AG04450 (cell line): ENCODE results near the gene SLC3A2. TPM values are rescaled to one million over a fixed set of nuclear protein-coding genes. Genes with fewer than 3 reads are reported as not detected.

Source experiments
- CTCF ChIA-PET: fragments of 300-600, 350-600 bp; formaldehyde crosslinking; extraction: SDS; loops from one replicate; lab custom pipeline; 2022; ENCODE audit warnings: antibody characterized with exemption, inconsistent platforms; lab: Charles Lee
- POLR2A ChIA-PET: fragments of 350-600 bp; formaldehyde crosslinking; extraction: SDS; loops from one replicate; lab custom pipeline; 2021; ENCODE audit warnings: antibody characterized with exemption, inconsistent platforms; lab: Yijun Ruan, JAX
- DNase-seq: peaks from one replicate; pipeline ENCODE4 v3.0.0-alpha.2; 2011; ENCODE audit warnings: low read depth, low spot score
- H3K27ac ChIP-seq: one replicate; pipeline ENCODE4 v1.5.1; 2012; ENCODE audit warnings: low read depth, low read length, control low read depth
- H3K27me3 ChIP-seq: one replicate; pipeline ENCODE4 v1.6.0; 2012; ENCODE audit warnings: low read length; ENCODE audit not compliant: control insufficient read depth, insufficient read depth
- H3K4me3 ChIP-seq: 2 replicates; pipeline ENCODE4 v1.5.1; 2011; ENCODE audit warnings: mild to moderate bottlenecking, low read depth, low read length, control low read depth
- H3K9me3 ChIP-seq: 2 replicates; pipeline ENCODE4 v1.5.1; 2012; ENCODE audit warnings: low read length; ENCODE audit not compliant: control insufficient read depth, insufficient read depth
- CTCF ChIP-seq: IDR thresholded peaks from 2 replicates; pipeline ENCODE4 v1.5.1; 2011; ENCODE audit warnings: low read depth, low read length, control low read depth, inconsistent platforms
- polyA plus RNA-seq: library from polyadenylated mRNA; depleted of rRNA; stranded (reverse); fragments of >200 nt; gene quantifications from 2 replicates; pipeline ENCODE4 v1.2.3, GENCODE V29; 2011

Gene SLC3A2
- polyA plus RNA-seq, 1 experiment: 263 TPM

- Histone ChIP-seq H3K4me3 (no peak overlapping the region), H3K27ac (no peak overlapping the region), H3K9me3 (no peaks in the 10 kb centered on the region), H3K27me3 (peaks cover 12% of the 10 kb centered on the region)
- no peak for DNase-seq
- ChIA-PET CTCF (interaction anchor here (1.1 to 1.5 kb wide), 3 partner anchors 11 to 128 kb away, joined by 3 to 5 read pairs (median 3); partner anchors contain the start of gene SLC3A2), POLR2A (interaction anchor here (0.6 kb wide), 1 partner anchor 77 kb away, joined by 6 read pairs; no protein-coding TSS in a partner anchor)
- TF ChIP-seq CTCF: no peak
Measured at GRCh38 chr11:62895501-62895900, 14.8 kb downstream of the SLC3A2 start.

GRCh38 chr11:62896049-62896448 lies 15.4 kb downstream of the SLC3A2 start:
- Histone ChIP-seq H3K27ac (no peak overlapping the region), H3K9me3 (no peaks in the 10 kb centered on the region), H3K4me3 (no peak overlapping the region), H3K27me3 (peaks cover 12% of the 10 kb centered on the region)
- no peak for DNase-seq
- CTCF ChIA-PET: no interaction called here
- TF ChIP-seq CTCF: no peak
- POLR2A ChIA-PET: no interaction called here

GRCh38 chr11:62897311-62897710 lies 16.6 kb downstream of the SLC3A2 start:
- CTCF ChIA-PET: interaction anchor here (1.0 to 1.6 kb wide), 2 partner anchors 8 to 126 kb away, joined by 5 to 9 read pairs; no protein-coding TSS in a partner anchor
- no peak for TF ChIP-seq CTCF
- no peaks in the 10 kb centered on the region for H3K9me3 ChIP-seq
- DNase-seq: no peak
- POLR2A ChIA-PET: no interaction called here
- H3K27me3 ChIP-seq: peaks cover 14% of the 10 kb centered on the region
- no peak overlapping the region for H3K27ac ChIP-seq
- no peak overlapping the region for H3K4me3 ChIP-seq

- ChIA-PET POLR2A (no interaction called here), CTCF (interaction anchor here (0.7 to 1.6 kb wide), 2 partner anchors 9 to 126 kb away, joined by 9 to 12 read pairs; no protein-coding TSS in a partner anchor)
- H3K9me3 ChIP-seq: no peaks in the 10 kb centered on the region
- H3K27ac ChIP-seq: no peak overlapping the region
- H3K4me3 ChIP-seq: no peak overlapping the region
- peaks cover 17% of the 10 kb centered on the region for H3K27me3 ChIP-seq
- no peak for DNase-seq
- no peak for TF ChIP-seq CTCF
Measured at GRCh38 chr11:62898027-62898426, 17.3 kb downstream of the SLC3A2 start.

GRCh38 chr11:62902932-62903331 lies 22.2 kb downstream of the SLC3A2 start:
- CTCF ChIA-PET: interaction anchor here (0.6 to 14.6 kb wide), 7 partner anchors 21 to 310 kb away, joined by 3 to 567 read pairs (median 6); no protein-coding TSS in a partner anchor
- POLR2A ChIA-PET: no interaction called here

More at GRCh38 chr11:62902932-62903331, 22.2 kb downstream of the SLC3A2 start:
- Histone ChIP-seq H3K27ac (no peak overlapping the region), H3K9me3 (no peaks in the 10 kb centered on the region), H3K27me3 (peaks cover 14% of the 10 kb centered on the region), H3K4me3 (no peak overlapping the region)
- DNase-seq: no peak
- no peak for TF ChIP-seq CTCF
